ENCODE measurements around the gene VKORC1.

VKORC1 gene

GRCh38 chr16:31130336-31130891, 35.8 kb upstream of the VKORC1 start:
- no peak for DNase-seq (ENCODE audit: low read depth)

GRCh38 chr16:31129568-31130335, 35.2 kb upstream of the VKORC1 start:
- no peak for DNase-seq (ENCODE audit: low read depth)

GRCh38 chr16:31128711-31129567, 34.3 kb upstream of the VKORC1 start:
- DNase-seq (ENCODE audit: low read depth), result no peak

GRCh38 chr16:31127182-31127581, 32.6 kb upstream of the VKORC1 start:
- no peak for DNase-seq (ENCODE audit: low read depth)

GRCh38 chr16:31125844-31126243, 31.2 kb upstream of the VKORC1 start:
- no peak for DNase-seq (ENCODE audit: low read depth)

GRCh38 chr16:31120129-31120528, 25.5 kb upstream of the VKORC1 start:
- no peak for DNase-seq (ENCODE audit: low read depth)

- DNase-seq (ENCODE audit: low read depth), result no peak
Observed at GRCh38 chr16:31118223-31119155, 23.9 kb upstream of the VKORC1 start.

- peak; percentile 95 for DNase-seq (ENCODE audit: low read depth)
Observed at GRCh38 chr16:31117384-31118222, 23.0 kb upstream of the VKORC1 start, which contains the start of gene KAT8. KAT8 (plus strand) TSS chr16:31117664; CDS start chr16:31117682, 18 bp downstream.

- DNase-seq (ENCODE audit: low read depth), result no peak
Observed at GRCh38 chr16:31114468-31114867, 19.9 kb upstream of the VKORC1 start.

- DNase-seq (ENCODE audit: low read depth), result no peak
Observed at GRCh38 chr16:31113121-31114120, 18.8 kb upstream of the VKORC1 start.

GRCh38 chr16:31112711-31113110, 18.1 kb upstream of the VKORC1 start:
- no peak for DNase-seq (ENCODE audit: low read depth)

- DNase-seq (ENCODE audit: low read depth), result no peak
Observed at GRCh38 chr16:31111881-31112466, 17.4 kb upstream of the VKORC1 start.

GRCh38 chr16:31110106-31111034, 15.8 kb upstream of the VKORC1 start:
- no peak for DNase-seq (ENCODE audit: low read depth)

GRCh38 chr16:31109622-31110021, 15.0 kb upstream of the VKORC1 start:
- no peak for DNase-seq (ENCODE audit: low read depth)

- DNase-seq (ENCODE audit: low read depth), result no peak
Observed at GRCh38 chr16:31108794-31109558, 14.4 kb upstream of the VKORC1 start.

- DNase-seq (ENCODE audit: low read depth), result peak; percentile 63
Observed at GRCh38 chr16:31108035-31108793, 13.6 kb upstream of the VKORC1 start, which contains the start of gene BCKDK. BCKDK (plus strand) TSS chr16:31108386; CDS start chr16:31109224, 838 bp downstream.
